ENCODE measurements around the gene GMDS. TPM values are rescaled to one million over a fixed set of nuclear protein-coding genes. Genes with fewer than 3 reads are reported as not detected.

Gene GMDS
- total RNA-seq, 1 experiment from 2014 or later: 27.6 TPM

DNA sequence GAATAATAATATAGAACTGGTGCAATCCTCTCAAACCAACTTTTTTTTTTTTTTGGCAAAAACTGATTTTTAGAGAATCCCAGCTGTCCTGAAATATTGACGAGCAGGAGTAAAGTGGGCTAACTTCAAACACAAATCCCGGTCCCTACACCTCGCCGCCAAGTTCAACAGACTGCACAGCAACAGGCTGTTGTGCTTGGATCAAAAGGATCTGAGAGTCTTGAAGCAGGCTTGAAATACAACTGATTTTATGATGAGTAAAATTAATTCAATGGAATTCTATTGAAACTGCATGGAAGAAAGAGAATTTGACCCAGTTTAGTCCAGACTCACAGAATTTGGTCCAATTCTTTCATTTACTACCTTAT is 463.6 kb downstream of the GMDS start:
- no peak for DNase-seq
- H4K5ac ChIP-seq (ENCODE audit: insufficient read length, low read depth, low read length): no peak overlapping the region
- H3K36me3 Mint-ChIP-seq (ENCODE audit: insufficient read depth in 1 of 3, low read depth in 3 of 3): no peaks in the 10 kb centered on the region
- H3K9ac ChIP-seq (ENCODE audit: extremely low read depth, insufficient read length, low read length): no peak overlapping the region
- H2BK20ac ChIP-seq (ENCODE audit: low read depth, low read length, poor library complexity, severe bottlenecking): no peak overlapping the region
- no peak overlapping the region for H2BK120ac ChIP-seq (ENCODE audit: low read depth, low read length, poor library complexity, severe bottlenecking)
- no peak overlapping the region for H2AK5ac ChIP-seq (ENCODE audit: insufficient read length, low read length)
- no peak overlapping the region for H3K4me3 Mint-ChIP-seq
- no peak overlapping the region for H3T11ph ChIP-seq (ENCODE audit: low read length)
- H4K8ac ChIP-seq (replicated peaks; ENCODE audit: insufficient read length, low read depth, low read length): no peak overlapping the region
- H3K27ac ChIP-seq (ENCODE audit: insufficient read length, low read depth, low read length): no peak overlapping the region
- H3K56ac ChIP-seq (ENCODE audit: insufficient read length, low read depth, low read length): no peak overlapping the region
- H3K23me2 ChIP-seq (ENCODE audit: insufficient read length, low read depth, low read length, poor library complexity, severe bottlenecking): no peaks in the 10 kb centered on the region
- H3K27me3 ChIP-seq (ENCODE audit: insufficient read depth, low read length): no peaks in the 10 kb centered on the region
- H3K9me3 Mint-ChIP-seq: no peaks in the 10 kb centered on the region
- no peak overlapping the region for H4K91ac ChIP-seq (ENCODE audit: insufficient read length, low read depth, low read length)
- H2BK12ac ChIP-seq (ENCODE audit: insufficient read length, low read depth, low read length): no peak overlapping the region
- H3K79me1 ChIP-seq (ENCODE audit: insufficient read depth, low read depth, low read length, poor library complexity, severe bottlenecking): no peaks in the 10 kb centered on the region
- H3K27me3 Mint-ChIP-seq (ENCODE audit: low read depth): no peaks in the 10 kb centered on the region
- H3K4me1 ChIP-seq (ENCODE audit: insufficient read depth, low read length): no peaks in the 10 kb centered on the region
- TF ChIP-seq, protein P1, sequence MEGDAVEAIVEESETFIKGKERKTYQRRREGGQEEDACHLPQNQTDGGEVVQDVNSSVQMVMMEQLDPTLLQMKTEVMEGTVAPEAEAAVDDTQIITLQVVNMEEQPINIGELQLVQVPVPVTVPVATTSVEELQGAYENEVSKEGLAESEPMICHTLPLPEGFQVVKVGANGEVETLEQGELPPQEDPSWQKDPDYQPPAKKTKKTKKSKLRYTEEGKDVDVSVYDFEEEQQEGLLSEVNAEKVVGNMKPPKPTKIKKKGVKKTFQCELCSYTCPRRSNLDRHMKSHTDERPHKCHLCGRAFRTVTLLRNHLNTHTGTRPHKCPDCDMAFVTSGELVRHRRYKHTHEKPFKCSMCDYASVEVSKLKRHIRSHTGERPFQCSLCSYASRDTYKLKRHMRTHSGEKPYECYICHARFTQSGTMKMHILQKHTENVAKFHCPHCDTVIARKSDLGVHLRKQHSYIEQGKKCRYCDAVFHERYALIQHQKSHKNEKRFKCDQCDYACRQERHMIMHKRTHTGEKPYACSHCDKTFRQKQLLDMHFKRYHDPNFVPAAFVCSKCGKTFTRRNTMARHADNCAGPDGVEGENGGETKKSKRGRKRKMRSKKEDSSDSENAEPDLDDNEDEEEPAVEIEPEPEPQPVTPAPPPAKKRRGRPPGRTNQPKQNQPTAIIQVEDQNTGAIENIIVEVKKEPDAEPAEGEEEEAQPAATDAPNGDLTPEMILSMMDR (conservative IDR thresholded peaks at IDR 0.05): no peak
- no CpG with 5 or more reads among the region's 4 CpGs for WGBS (ENCODE audit: extremely low coverage, insufficient read length, low lambda C conversion rate)
- H4K20me1 ChIP-seq (ENCODE audit: control insufficient read depth, insufficient read depth, insufficient read length): no peaks in the 10 kb centered on the region
- H3K14ac ChIP-seq (ENCODE audit: insufficient read depth, low read length): no peak overlapping the region
- no peaks in the 10 kb centered on the region for H3K79me2 ChIP-seq (ENCODE audit: insufficient read depth, low read length)
- no peak overlapping the region for H3K4ac ChIP-seq (ENCODE audit: low read depth, low read length)
- H3K4me2 ChIP-seq (ENCODE audit: insufficient read depth, insufficient read length, low read length): no peak overlapping the region
- no peak overlapping the region for H3K18ac ChIP-seq (ENCODE audit: insufficient read length, low read depth, low read length)
- H2AFZ ChIP-seq (ENCODE audit: low read length): no peak overlapping the region
- H3K9me3 ChIP-seq (ENCODE audit: control insufficient read depth, low read depth, low read length): no peaks in the 10 kb centered on the region
- no peak overlapping the region for H2BK5ac ChIP-seq (ENCODE audit: insufficient read length, low read length)
- H2BK15ac ChIP-seq (ENCODE audit: low read depth, low read length): no peak overlapping the region
- no peak overlapping the region for H3K23ac ChIP-seq (ENCODE audit: insufficient read length, low read depth, low read length)
- H3K4me1 Mint-ChIP-seq: peaks cover 0 to 4% of the 10 kb centered on the region in 2 experiments; a peak in 2 of 4 replicates
- no peak overlapping the region; a peak in 1 of 7 replicates for H3K27ac Mint-ChIP-seq
